K562 (cell line): ENCODE results near the gene C9orf153. TPM values are rescaled to one million over a fixed set of nuclear protein-coding genes. Genes with fewer than 3 reads are reported as not detected.
A peak's percentile ranks its signal among the peaks of the same experiment; 100 is the strongest.

Source experiments
- DACH1 ChIP-seq: fragments of 450-650 bp; IDR thresholded peaks from 2 replicates; pipeline ENCODE4 v1.6.1; 2018; ENCODE audit not compliant: partially characterized antibody
- EWSR1 ChIP-seq: fragments of 450-650 bp; IDR thresholded peaks from 2 replicates; pipeline ENCODE4 v1.6.1; 2018; ENCODE audit warnings: borderline replicate concordance, mild to moderate bottlenecking, low read depth, moderate library complexity; ENCODE audit not compliant: partially characterized antibody
- L3MBTL2 ChIP-seq: fragments of 450-650 bp; IDR thresholded peaks from 2 replicates; pipeline ENCODE4 v1.6.1; 2016; ENCODE audit warnings: mild to moderate bottlenecking, moderate library complexity
- NR2C2 ChIP-seq, 2 experiments: fragments of 200-800 bp in 1 of 2; sonication (Bioruptor generic) in 1 of 2; sonication (generic) in 1 of 2; formaldehyde crosslinking in 1 of 2; IDR thresholded peaks; 2 replicates each; pipeline versions ENCODE4 v1.6.1 to v1.8.0; 2016 to 2022; ENCODE audit warnings: mild to moderate bottlenecking in 1 of 2, missing compliant biosample characterization in 1 of 2, missing genetic modification characterization in 1 of 2, missing genetic modification reagents in 1 of 2
- polyA plus RNA-seq, 8 experiments: library from polyadenylated mRNA; depleted of rRNA in 4 of 8; stranded (reverse) in 5 of 8; unstranded in 3 of 8; fragments of >200 nt; fragmentation: Nextera tagmentation in 2 of 8; fragmentation: Illumina TruSeq in 1 of 8; extraction: Ambion mirVana in 2 of 8; extraction: Trizol in 1 of 8; gene quantifications; 2 replicates each; pipeline versions ENCODE4 v1.2.1 to v1.2.3, GENCODE V29; 2011 to 2014; ENCODE audit warnings: inconsistent platforms in 1 of 8, missing spikeins in 1 of 8
- total RNA-seq, 7 experiments: library from RNA; depleted of rRNA in 6 of 7; stranded (reverse); fragments of >200 nt in 6 of 7; fragmentation: Illumina TruSeq in 2 of 7; extraction: Trizol in 2 of 7; gene quantifications; 2 replicates each; pipeline versions ENCODE4 v1.2.1 to v1.2.3, GENCODE V29; 2011 to 2021; ENCODE audit warnings: low replicate concordance in 1 of 7
- TF ChIP-seq, protein P1 (sequence below), 3 experiments: IDR thresholded peaks in 2 of 3; conservative IDR thresholded peaks in 1 of 3; 2 replicates each; pipeline ENCODE4 v1.5.1; 2011 to 2012; ENCODE audit warnings: low read length in 3 of 3, mild to moderate bottlenecking in 3 of 3, control low read depth in 2 of 3, improper control_type of control experiment in 1 of 3, inconsistent platforms in 1 of 3, low read depth in 1 of 3, mixed read lengths in 1 of 3, moderate library complexity in 1 of 3; ENCODE audit not compliant: insufficient read depth in 2 of 3
- TF ChIP-seq, protein P2 (sequence below): sonication (generic); formaldehyde crosslinking; IDR thresholded peaks from 2 replicates; pipeline ENCODE4 v1.9.0; 2022; ENCODE audit warnings: mild to moderate bottlenecking, missing genetic modification reagents

The C9orf153 gene
- total and polyA plus RNA-seq, 9 of the 15 experiments (the other 6 are each of a cell fraction or from before 2014, with no cell fraction given), result 0.07 to 1.2 (median 0.11) TPM; not detected in 5

DNA sequence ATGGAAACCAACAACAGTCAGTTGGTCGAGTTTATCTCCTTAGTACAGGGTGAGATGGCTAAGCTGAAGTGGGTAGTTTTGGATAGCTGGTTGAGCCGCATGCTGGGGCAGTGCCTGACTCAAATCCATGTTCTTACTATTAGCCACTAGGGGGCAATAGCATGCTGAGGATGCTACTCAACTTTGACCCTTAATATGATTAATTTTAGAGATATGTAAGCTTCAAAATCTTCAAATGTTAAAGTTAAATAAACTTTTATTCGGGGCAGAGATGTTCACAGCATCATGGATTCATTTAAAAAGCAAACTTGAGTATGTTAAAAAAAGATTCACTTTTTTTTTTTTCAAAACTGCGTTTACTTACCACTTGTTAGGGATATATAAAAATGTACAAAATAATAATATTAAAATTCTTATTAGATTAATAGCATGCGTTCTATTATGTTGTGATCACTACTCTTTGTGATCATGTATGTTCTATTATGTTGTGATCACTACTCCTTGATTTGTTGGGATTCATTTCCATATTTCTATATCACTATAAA is 57.0 kb downstream of the C9orf153 start (continued):
- TF ChIP-seq, protein P1, sequence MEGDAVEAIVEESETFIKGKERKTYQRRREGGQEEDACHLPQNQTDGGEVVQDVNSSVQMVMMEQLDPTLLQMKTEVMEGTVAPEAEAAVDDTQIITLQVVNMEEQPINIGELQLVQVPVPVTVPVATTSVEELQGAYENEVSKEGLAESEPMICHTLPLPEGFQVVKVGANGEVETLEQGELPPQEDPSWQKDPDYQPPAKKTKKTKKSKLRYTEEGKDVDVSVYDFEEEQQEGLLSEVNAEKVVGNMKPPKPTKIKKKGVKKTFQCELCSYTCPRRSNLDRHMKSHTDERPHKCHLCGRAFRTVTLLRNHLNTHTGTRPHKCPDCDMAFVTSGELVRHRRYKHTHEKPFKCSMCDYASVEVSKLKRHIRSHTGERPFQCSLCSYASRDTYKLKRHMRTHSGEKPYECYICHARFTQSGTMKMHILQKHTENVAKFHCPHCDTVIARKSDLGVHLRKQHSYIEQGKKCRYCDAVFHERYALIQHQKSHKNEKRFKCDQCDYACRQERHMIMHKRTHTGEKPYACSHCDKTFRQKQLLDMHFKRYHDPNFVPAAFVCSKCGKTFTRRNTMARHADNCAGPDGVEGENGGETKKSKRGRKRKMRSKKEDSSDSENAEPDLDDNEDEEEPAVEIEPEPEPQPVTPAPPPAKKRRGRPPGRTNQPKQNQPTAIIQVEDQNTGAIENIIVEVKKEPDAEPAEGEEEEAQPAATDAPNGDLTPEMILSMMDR (IDR thresholded peaks at IDR 0.05 in 2 of 3, conservative IDR thresholded peaks at IDR 0.05 in 1 of 3; ENCODE audit: insufficient read depth in 2 of 3, low read depth in 1 of 3, low read length in 3 of 3), result peak; percentile 53 to 66 (median 58)
- TF ChIP-seq, protein P2, sequence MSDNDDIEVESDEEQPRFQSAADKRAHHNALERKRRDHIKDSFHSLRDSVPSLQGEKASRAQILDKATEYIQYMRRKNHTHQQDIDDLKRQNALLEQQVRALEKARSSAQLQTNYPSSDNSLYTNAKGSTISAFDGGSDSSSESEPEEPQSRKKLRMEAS (CRISPR knock-in tag), result no peak
- TF ChIP-seq EWSR1 (no peak), NR2C2 (CRISPR knock-in tag; IDR thresholded peaks at IDR 0.05) (no peak), NR2C2 (tag; IDR thresholded peaks at IDR 0.05) (peak; percentile 90), L3MBTL2 (no peak), DACH1 (peak; percentile 63)
